HCT116 (cell line): ENCODE measurements around the gene SRR. TPM values are rescaled to one million over a fixed set of nuclear protein-coding genes. Genes with fewer than 3 reads are reported as not detected.
A peak's percentile ranks its signal among the peaks of the same experiment; 100 is the strongest.

Source experiments
- ATAC-seq: fragments of 200-7000 bp; cut with Tn5 transposase; 2 replicates; pipeline ENCODE4 v1.9.1; 2020; ENCODE audit warnings: mild to moderate bottlenecking, moderate library complexity
- BruUV-seq: library from RNA; stranded (reverse); fragments of 400-500 nt; replicated peaks from 2 replicates; lab custom pipeline; 2021; lab: Mats Ljungman, UMichigan
- CTCF ChIA-PET: fragments of 300-600 bp; sonication (Branson Sonifier 250); formaldehyde crosslinking; loops from one replicate; lab custom pipeline; 2021; ENCODE audit warnings: antibody characterized with exemption; lab: Charles Lee
- POLR2A ChIA-PET: fragments of 300-600, 350-600 bp; sonication (Branson Sonifier 250); formaldehyde crosslinking; loops from one replicate; lab custom pipeline; 2021; ENCODE audit warnings: antibody characterized with exemption; lab: Charles Lee
- RAD21 ChIA-PET, 2 experiments: fragments of 300-600 bp; sonication (Branson Sonifier 250); formaldehyde crosslinking; loops; one replicate each; lab custom pipeline; 2023; ENCODE audit warnings: low total read pairs in 2 of 2; ENCODE audit not compliant: uncharacterized antibody in 2 of 2, unreplicated experiment in 2 of 2, low non-redundant PET in 1 of 2; lab: Charles Lee
- DNase-seq: peaks from one replicate; pipeline ENCODE4 v3.0.0-alpha.2; 2010; ENCODE audit warnings: low read depth, low spot score
- H2AFZ ChIP-seq: fragments of 200-600 bp; shearing (Covaris generic), sonication (generic); 2 replicates; pipeline ENCODE4 v1.6.1; 2017; ENCODE audit warnings: low read depth, mixed run types, mixed read lengths, antibody characterized with exemption, low read length; ENCODE audit not compliant: poor library complexity, severe bottlenecking
- H3K27ac ChIP-seq: 2 replicates; pipeline ENCODE4 v1.5.1; 2012; ENCODE audit warnings: low read depth, low read length
- H3K27me3 ChIP-seq: fragments of 200-600 bp; sonication (generic); 2 replicates; pipeline ENCODE4 v1.6.1; 2016; ENCODE audit warnings: mixed run types, low read length, mixed read lengths; ENCODE audit not compliant: insufficient read depth
- H3K36me3 ChIP-seq, 2 experiments: fragments of 200-500 bp in 1 of 2; fragments of 200-600 bp in 1 of 2; sonication (Bioruptor generic) in 1 of 2; sonication (generic) in 1 of 2; 2 replicates each; pipeline versions ENCODE4 v1.5.1 to v1.6.1; 2014 to 2016; ENCODE audit warnings: low read length in 2 of 2, inconsistent platforms in 1 of 2, mixed read lengths in 1 of 2, mixed run types in 1 of 2; ENCODE audit not compliant: insufficient read depth in 2 of 2, control insufficient read depth in 1 of 2
- H3K4me1 ChIP-seq, 2 experiments: fragments of 200-600 bp in 1 of 2; sonication (generic) in 1 of 2; 2 replicates each; pipeline versions ENCODE4 v1.5.1 to v1.6.1; 2012 to 2017; ENCODE audit warnings: low read length in 2 of 2, inconsistent platforms in 1 of 2, mild to moderate bottlenecking in 1 of 2, mixed read lengths in 1 of 2, mixed run types in 1 of 2, moderate library complexity in 1 of 2; ENCODE audit not compliant: insufficient read depth in 2 of 2, control insufficient read depth in 1 of 2
- H3K4me2 ChIP-seq: fragments of 200-600 bp; sonication (generic); 2 replicates; pipeline ENCODE4 v1.6.1; 2017; ENCODE audit warnings: mixed run types, low read length, mixed read lengths
- H3K4me3 ChIP-seq, 2 experiments: fragments of 200-600 bp in 1 of 2; sonication (generic) in 1 of 2; replicated peaks in 1 of 2; 2 replicates each; pipeline ENCODE4 v1.5.1; 2011 to 2016; ENCODE audit warnings: low read length in 2 of 2, control low read depth in 1 of 2, low read depth in 1 of 2, mild to moderate bottlenecking in 1 of 2, mixed read lengths in 1 of 2, mixed run types in 1 of 2
- H3K79me2 ChIP-seq: fragments of 200-600 bp; sonication (generic); 2 replicates; pipeline ENCODE4 v1.6.1; 2017; ENCODE audit warnings: mild to moderate bottlenecking, mixed run types, low read length, moderate library complexity, mixed read lengths; ENCODE audit not compliant: insufficient read depth
- H3K9ac ChIP-seq: fragments of 200-600 bp; sonication (generic); 2 replicates; pipeline ENCODE4 v1.6.1; 2016; ENCODE audit warnings: low read length, mixed read lengths
- H3K9me2 ChIP-seq: fragments of 200-600 bp; sonication (generic), shearing (Covaris generic); 2 replicates; pipeline ENCODE4 v1.6.1; 2017; ENCODE audit warnings: mixed run types, mild to moderate bottlenecking, moderate library complexity; ENCODE audit not compliant: insufficient read depth
- H3K9me3 ChIP-seq, 2 experiments: fragments of 200-500 bp in 1 of 2; fragments of 200-600 bp in 1 of 2; sonication (Bioruptor generic) in 1 of 2; sonication (generic) in 1 of 2; 2 replicates each; pipeline ENCODE4 v1.6.1; 2014 to 2017; ENCODE audit warnings: low read length in 2 of 2, mixed read lengths in 2 of 2, inconsistent platforms in 1 of 2, low read depth in 1 of 2, mild to moderate bottlenecking in 1 of 2, mixed run types in 1 of 2, moderate library complexity in 1 of 2; ENCODE audit not compliant: control insufficient read depth in 1 of 2, insufficient read depth in 1 of 2
- H4K20me1 ChIP-seq: fragments of 200-600 bp; sonication (generic), shearing (Covaris generic); 2 replicates; pipeline ENCODE4 v1.6.1; 2017; ENCODE audit warnings: mixed run types, mild to moderate bottlenecking, moderate library complexity; ENCODE audit not compliant: insufficient read depth
- CEBPB ChIP-seq: IDR thresholded peaks from 2 replicates; pipeline ENCODE4 v1.6.1; 2012; ENCODE audit warnings: low read depth
- EZH2 ChIP-seq: fragments of 200-600 bp; sonication (generic); IDR thresholded peaks from 2 replicates; pipeline ENCODE4 v1.6.1; 2017; ENCODE audit warnings: antibody characterized with exemption, mixed run types
- MAX ChIP-seq: IDR thresholded peaks from 2 replicates; pipeline ENCODE4 v1.6.1; 2012
- POLR2A ChIP-seq: IDR thresholded peaks from 2 replicates; pipeline ENCODE4 v1.7.0; 2011; ENCODE audit warnings: borderline replicate concordance; ENCODE audit not compliant: insufficient read depth, insufficient read length; ENCODE audit errors: extremely low read depth
- POLR2AphosphoS5 ChIP-seq: IDR thresholded peaks from 2 replicates; pipeline ENCODE4 v1.6.1; 2011; ENCODE audit warnings: mild to moderate bottlenecking, low read depth, low read length, moderate library complexity
- RAD21 ChIP-seq: IDR thresholded peaks from 2 replicates; pipeline ENCODE4 v1.6.1; 2012; ENCODE audit warnings: low read depth, mild to moderate bottlenecking
- SP1 ChIP-seq: IDR thresholded peaks from 2 replicates; pipeline ENCODE4 v1.6.1; 2012; ENCODE audit warnings: low read depth
- TCF7L2 ChIP-seq: IDR thresholded peaks from 2 replicates; pipeline ENCODE4 v1.7.0; 2011; ENCODE audit warnings: borderline replicate concordance, inconsistent platforms; ENCODE audit not compliant: insufficient read depth, insufficient read length; ENCODE audit errors: extremely low read depth
- ZFX ChIP-seq: fragments of 450-650 bp; IDR thresholded peaks from 2 replicates; pipeline ENCODE4 v1.6.1; 2017
- ZNF274 ChIP-seq: fragments of 200-500 bp; sonication (Bioruptor generic); IDR thresholded peaks from 2 replicates; pipeline ENCODE4 v1.6.1; 2014; ENCODE audit warnings: mild to moderate bottlenecking, low read depth, low read length, inconsistent platforms
- intact Hi-C: fragments of 100-400 bp; cut with micrococcal nuclease; formaldehyde crosslinking; loops from 2 replicates; pipeline ENCODE4 v1.10.0; 2022
- total RNA-seq: library from RNA; stranded (reverse); gene quantifications from one replicate; pipeline ENCODE4 v1.2.1, GENCODE V29; 2021; ENCODE audit not compliant: unreplicated experiment

Gene SRR
- total RNA-seq, 1 experiment from 2014 or later: 15.1 TPM

- DNase-seq: no peak
- no peak overlapping the region for H2AFZ ChIP-seq
- intact Hi-C loops: no loop called here
- no peaks in the 10 kb centered on the region for H3K27me3 ChIP-seq
- H3K4me2 ChIP-seq: peak overlapping the region; percentile 71; the same call in 1 of the 2 replicates
- H4K20me1 ChIP-seq: no peaks in the 10 kb centered on the region
- no peaks in the 10 kb centered on the region for H3K9me3 ChIP-seq
- no TSS peak for BruUV-seq
- H3K36me3 ChIP-seq: peaks cover 0 to 4% of the 10 kb centered on the region in 2 experiments; a peak in 2 of 4 replicates
- TF ChIP-seq POLR2AphosphoS5 (no peak), ZFX (no peak), EZH2 (no peak), ZNF274 (no peak), POLR2A (no peak), TCF7L2 (no peak), RAD21 (no peak), CEBPB (no peak), SP1 (no peak)
- TF ChIP-seq, all 23 proteins: peak for 0
- H3K4me3 ChIP-seq: no peak overlapping the region
- ATAC-seq: no peak
- no peaks in the 10 kb centered on the region for H3K79me2 ChIP-seq
- H3K27ac ChIP-seq: no peak overlapping the region
- POLR2A ChIA-PET: no interaction called here
- no peak overlapping the region for H3K9ac ChIP-seq
- CTCF ChIA-PET: interaction anchor here (2.9 kb wide), 1 partner anchor 25 kb away, joined by 6 read pairs; no protein-coding TSS in a partner anchor
- RAD21 ChIA-PET: no interaction called here
- H3K4me1 ChIP-seq: peaks cover 37 to 55% of the 10 kb centered on the region in 2 experiments
- no peaks in the 10 kb centered on the region for H3K9me2 ChIP-seq
Observed at GRCh38 chr17:2357237-2357636, 53.5 kb downstream of the SRR start.

- no peaks in the 10 kb centered on the region for H3K9me2 ChIP-seq
- CTCF ChIA-PET: interaction anchor here (1.6 to 2.9 kb wide), 2 partner anchors 10 to 25 kb away, joined by 3 to 6 read pairs; no protein-coding TSS in a partner anchor
- peak overlapping the region; percentile 71 for H3K4me2 ChIP-seq
- POLR2A ChIA-PET: interaction anchor here (0.6 kb wide), 1 partner anchor 192 kb away, joined by 3 read pairs; no protein-coding TSS in a partner anchor
- no peaks in the 10 kb centered on the region for H3K79me2 ChIP-seq
- peak overlapping the region; percentile 99 for H3K27ac ChIP-seq
- H3K4me1 ChIP-seq: peaks cover 37 to 53% of the 10 kb centered on the region in 2 experiments
- peaks cover 4 to 5% of the 10 kb centered on the region in 2 experiments; a peak in 2 of 4 replicates for H3K36me3 ChIP-seq
- RAD21 ChIA-PET: no interaction called here
- no peak overlapping the region for H3K4me3 ChIP-seq
- H3K9me3 ChIP-seq: no peaks in the 10 kb centered on the region
- no TSS peak for BruUV-seq
- H3K9ac ChIP-seq: peak overlapping the region; percentile 65
- H2AFZ ChIP-seq: no peak overlapping the region
- TF ChIP-seq MAX: no peak
- TF ChIP-seq SP1: no peak
- ATAC-seq (no peak), DNase-seq (no peak)
- intact Hi-C loops: loop anchor here (2.0 kb wide), 1 partner anchor 43 kb away; the partner anchor contains the start of gene MNT
- H4K20me1 ChIP-seq: no peaks in the 10 kb centered on the region
- H3K27me3 ChIP-seq: no peaks in the 10 kb centered on the region
Observed at GRCh38 chr17:2357931-2358434, 54.2 kb downstream of the SRR start.
